HG03460 (cell line): ENCODE results near the gene COL25A1.

Experiments
- ATAC-seq: cut with Tn5 transposase; IDR thresholded peaks from one replicate; pipeline ENCODE4 v1.9.1; 2021; ENCODE audit not compliant: unreplicated experiment

The COL25A1 gene

GRCh38 chr4:109294006-109294405 is 8.5 kb downstream of the COL25A1 start:
- ATAC-seq: peak; percentile 95

GRCh38 chr4:109291707-109292238 is 10.7 kb downstream of the COL25A1 start:
- no peak for ATAC-seq

DNA sequence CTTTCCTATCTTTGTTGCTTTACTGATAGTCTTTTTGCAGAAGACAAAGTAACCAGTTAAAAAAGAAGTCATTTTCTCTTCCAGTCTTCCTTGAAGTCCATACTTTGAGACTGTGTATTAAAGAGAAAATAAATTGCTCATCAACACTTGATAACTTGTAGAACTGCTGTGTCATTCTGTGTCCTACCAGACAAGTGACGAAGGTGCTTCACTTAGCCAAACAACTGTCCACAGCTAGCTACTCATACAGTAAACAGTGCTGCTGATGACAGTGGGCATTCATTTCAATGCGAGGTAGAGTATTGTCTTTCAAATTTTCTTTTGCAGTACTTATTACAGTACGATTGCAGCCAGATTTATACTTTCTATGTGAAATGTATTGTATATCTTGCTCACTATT is 11.5 kb downstream of the COL25A1 start:
- no peak for ATAC-seq

DNA sequence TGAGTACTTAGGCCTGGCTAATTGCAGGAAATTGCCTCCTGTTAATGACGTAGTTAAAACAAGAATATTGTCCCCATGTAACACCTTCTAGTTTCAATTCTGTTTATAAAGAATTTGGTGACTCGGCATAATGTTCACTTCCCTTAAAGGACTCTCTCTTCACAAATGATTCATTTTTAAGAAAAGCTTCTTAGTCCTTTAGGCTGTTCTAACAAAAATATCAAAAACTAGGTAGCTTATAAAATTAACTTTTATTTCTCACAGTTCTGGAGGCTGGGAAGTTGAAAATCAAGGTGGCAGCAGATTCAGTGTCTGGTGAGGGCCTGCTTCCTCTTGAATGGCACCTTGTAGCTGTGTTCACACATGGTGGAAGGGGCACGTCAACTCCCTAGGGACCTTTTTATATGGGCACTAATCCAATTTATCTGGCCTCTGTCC is 23.8 kb downstream of the COL25A1 start:
- ATAC-seq: peak; percentile 76

GRCh38 chr4:109276482-109277095 is 25.9 kb downstream of the COL25A1 start:
- ATAC-seq: peak; percentile 81

GRCh38 chr4:109275066-109275745 is 27.3 kb downstream of the COL25A1 start:
- ATAC-seq: no peak

GRCh38 chr4:109266891-109267290 is 35.6 kb downstream of the COL25A1 start:
- ATAC-seq: no peak

- no peak for ATAC-seq
Measured at GRCh38 chr4:109266236-109266635, 36.2 kb downstream of the COL25A1 start.

- no peak for ATAC-seq
Measured at GRCh38 chr4:109263721-109264120, 38.7 kb downstream of the COL25A1 start.

- ATAC-seq: no peak
Measured at GRCh38 chr4:109256818-109257217, 45.6 kb downstream of the COL25A1 start.

GRCh38 chr4:109254845-109255244 is 47.6 kb downstream of the COL25A1 start:
- no peak for ATAC-seq

- no peak for ATAC-seq
Measured at GRCh38 chr4:109251396-109251795, 51.1 kb downstream of the COL25A1 start.

- ATAC-seq: no peak
Measured at GRCh38 chr4:109248322-109248900, 54.0 kb downstream of the COL25A1 start.

- ATAC-seq: no peak
Measured at GRCh38 chr4:109243871-109244270, 58.6 kb downstream of the COL25A1 start.

DNA sequence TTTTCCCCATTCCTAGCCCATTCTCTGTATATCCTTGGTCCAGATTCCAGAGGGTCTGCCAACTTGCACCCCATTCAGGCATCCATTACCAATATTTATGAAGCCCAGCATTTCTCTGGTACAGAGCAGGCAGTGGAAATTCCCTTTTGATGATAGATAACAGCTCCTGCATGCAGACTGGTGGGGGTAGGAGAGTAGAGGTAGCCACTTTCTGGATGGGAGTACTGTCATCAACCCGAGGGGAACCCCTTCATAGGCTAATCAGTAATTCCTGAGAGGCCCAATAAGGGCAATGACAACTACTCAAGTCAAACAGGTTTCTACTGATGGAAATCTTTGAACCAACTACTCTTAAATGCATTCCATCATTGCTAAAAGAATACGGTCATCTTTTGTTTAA is 63.7 kb downstream of the COL25A1 start:
- no peak for ATAC-seq

GRCh38 chr4:109235683-109236082 is 66.8 kb downstream of the COL25A1 start:
- no peak for ATAC-seq

DNA sequence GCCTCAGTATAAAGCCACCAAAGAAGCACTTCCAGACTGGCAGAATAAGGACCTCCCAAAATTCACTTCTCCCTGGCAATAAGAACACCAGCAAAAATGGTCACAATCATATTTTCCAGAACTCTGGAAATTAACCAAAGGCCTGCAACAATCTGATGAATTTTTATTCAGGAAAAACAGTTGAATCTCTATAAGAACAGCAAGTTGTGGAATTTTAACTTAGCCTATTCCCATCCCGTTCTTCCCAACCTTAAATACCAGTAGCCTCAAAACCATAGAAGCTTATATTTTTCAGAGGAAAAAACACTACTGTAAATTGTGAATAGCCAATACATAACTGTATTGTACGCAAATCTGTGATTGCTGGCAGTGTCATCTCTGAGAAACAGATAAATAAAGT is 67.9 kb downstream of the COL25A1 start:
- no peak for ATAC-seq

DNA sequence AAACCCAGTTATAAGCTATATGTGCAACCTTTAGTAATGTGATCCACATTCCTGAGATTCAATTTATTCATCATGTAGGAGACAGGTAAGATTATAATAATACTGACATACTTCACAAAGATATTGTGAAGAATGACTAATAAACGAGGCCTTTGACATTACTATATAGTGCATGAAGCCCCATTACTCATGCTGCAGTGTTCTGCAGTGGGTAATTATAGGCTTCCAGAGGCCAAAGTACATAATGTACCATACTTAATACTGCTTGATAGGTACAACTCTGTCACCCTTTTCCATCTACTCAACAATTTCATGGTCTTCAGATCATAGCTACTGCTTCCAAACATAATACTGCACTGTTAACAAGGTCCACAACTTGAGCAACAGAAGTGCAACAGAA is 68.9 kb downstream of the COL25A1 start:
- ATAC-seq: no peak

GRCh38 chr4:109232681-109233080 is 69.8 kb downstream of the COL25A1 start:
- no peak for ATAC-seq

GRCh38 chr4:109231331-109231730 is 71.1 kb downstream of the COL25A1 start:
- no peak for ATAC-seq

GRCh38 chr4:109229028-109229427 is 73.4 kb downstream of the COL25A1 start:
- no peak for ATAC-seq

DNA sequence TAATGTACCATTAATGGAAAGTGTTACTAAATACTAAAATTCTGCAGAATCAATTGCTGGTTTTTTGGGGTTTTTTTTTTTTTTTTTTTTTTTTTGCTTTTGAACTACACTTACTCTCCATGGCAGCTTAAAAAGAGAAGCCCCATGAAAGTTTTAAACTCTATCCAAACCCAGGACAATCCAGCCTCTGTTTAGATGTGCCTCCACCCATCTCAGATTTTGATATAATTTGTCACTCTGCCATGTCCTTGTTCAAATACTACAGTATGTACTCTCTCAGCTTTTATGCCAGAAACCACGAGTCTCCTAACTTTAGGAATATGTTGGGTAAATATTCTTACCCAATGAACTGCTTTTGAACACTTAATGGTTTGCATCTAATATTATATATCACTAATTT is 84.2 kb downstream of the COL25A1 start:
- no peak for ATAC-seq
